ENCODE data around the gene ETV5.

ETV5 gene

DNA sequence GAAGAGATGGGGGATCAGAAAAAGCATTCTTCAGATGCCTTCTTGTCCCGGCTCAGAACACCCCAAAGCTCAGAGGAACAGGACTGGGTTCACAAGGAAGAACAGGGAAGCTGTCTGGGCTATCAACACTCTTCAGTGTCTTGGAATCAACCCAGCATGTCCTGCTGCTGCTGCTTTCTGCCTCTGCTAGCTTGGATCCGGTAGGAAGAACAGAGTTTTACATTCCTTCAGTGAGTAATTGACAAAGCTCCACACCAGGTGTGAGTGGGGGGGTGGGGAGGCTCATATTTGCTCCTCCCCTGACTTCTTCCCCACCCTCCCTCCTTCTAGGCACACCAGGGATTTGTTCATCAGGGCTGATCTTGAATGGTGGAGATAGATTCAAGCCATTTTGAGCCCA is 13.1 kb upstream of the ETV5 start:
- DNase-seq: no peak

DNA sequence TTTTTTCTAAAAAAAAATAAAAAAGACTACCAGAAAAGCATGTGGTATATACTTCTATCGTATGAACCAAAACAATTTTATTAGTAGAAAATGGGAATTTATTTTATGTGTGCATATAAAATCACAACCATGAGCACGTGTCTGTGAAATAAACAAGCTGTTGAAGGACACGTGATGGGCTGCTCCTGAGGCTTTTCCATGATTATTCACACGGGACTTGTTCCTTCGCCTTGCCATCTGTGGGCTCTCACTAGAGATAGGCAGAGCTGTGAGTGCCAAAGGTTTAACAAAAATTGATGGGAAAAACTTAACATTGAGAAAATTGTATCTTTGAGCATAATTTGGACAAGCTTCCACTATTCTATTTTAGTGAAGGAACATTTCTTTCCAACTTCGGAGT is 12.4 kb upstream of the ETV5 start:
- DNase-seq: no peak

DNA sequence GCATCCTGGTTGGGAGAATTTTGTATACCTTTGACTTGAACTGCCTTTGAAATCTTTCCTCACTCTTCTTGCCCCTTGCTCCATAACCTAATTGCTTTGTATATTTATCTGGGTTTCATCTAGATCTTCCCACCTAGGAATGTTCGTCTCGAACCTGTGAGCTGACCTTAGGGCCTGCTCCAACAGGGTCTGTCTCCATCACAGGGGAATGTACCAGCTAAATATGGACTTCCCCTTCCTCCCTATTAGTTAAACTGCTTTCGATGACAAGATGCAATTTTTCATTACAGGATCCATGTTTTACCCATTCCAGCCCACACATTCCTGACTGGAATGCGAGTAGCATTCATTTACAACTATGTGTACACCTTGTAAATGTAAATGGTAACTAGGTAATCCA is 10.6 kb upstream of the ETV5 start:
- no peak for DNase-seq

DNA sequence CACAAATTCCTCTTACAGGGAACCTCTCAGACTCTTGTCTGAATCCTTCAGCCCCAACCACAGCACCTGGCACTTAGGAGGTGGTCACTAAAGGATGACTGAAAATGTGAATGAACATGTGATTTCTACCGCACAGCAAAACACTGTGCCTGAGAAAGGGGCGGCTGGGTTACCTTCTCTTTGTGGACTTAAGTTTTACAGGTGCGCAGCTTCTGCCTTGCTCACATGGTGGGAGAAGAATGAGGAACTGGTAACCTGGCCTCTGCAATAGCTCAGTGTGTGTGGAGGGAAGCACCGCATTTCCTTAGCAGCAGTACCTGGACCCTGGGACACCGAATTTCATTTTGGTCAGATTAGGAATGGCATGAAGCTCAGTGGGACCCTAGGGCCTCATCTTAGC is 9.8 kb upstream of the ETV5 start:
- DNase-seq: no peak

DNA sequence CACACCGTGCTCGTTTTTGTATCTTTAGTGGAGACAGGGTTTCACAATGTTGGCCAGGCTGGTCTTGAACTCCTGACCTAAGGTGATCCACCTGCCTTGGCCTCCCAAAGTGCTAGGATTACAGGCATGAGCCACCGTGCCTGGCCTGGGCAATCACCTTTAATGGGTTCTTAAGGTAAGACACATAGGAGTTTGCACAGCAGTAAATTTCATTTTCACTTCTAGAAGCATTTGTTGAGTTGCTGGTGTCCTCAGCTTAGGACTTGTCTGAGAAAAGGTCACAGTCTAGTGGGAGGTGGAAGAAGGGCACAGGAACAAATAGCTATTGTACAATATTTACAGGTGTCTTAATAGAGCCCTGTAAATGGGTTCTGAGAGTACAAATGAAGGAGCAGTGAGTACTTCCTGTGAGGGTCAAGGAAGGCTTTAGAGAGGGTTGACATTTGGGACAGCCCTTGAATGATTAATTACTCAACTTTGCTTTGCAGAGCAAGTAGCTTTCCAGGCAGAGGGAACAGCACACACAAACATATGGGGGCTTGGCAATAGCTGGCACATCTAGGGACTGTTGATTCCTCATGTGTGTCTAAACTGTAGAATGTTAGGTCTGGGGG is 8.7 kb upstream of the ETV5 start:
- no peak for DNase-seq

DNA sequence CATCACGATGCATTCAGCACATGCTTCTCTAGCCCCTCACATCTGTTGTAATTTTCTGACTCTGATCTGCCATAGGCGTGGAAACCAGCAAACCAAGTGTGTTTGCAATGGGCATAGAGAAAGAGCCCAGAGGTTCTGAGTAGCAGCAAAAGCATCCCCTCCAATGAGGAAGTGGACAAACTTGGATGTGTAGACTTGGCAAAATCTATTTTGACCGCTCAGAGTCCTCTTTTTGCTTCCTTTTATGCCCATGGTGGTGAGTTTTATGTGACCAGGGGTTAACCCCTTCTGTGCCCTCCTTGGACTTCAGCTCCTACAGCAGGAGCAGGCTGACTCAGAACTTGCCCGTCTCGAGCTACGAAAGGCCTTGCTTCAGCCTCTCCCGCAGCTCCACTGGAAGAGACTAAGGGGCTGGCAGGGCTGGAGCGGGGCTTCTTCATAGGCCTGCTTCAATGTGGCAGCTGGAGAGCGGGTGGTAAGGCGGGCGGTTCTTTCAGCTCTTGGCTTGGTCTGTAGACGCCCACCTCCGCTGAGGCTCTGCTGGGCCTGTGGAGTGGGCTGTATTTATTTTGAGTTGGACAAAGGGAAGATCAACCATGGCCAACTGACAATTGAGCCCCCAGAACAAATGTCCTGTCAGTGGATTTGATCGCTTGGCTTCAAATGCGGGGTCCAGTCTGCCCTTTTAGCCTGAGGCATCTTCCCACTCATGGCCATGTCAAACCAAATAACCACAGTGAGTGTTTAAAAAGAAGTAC is 6.5 kb upstream of the ETV5 start:
- no peak for DNase-seq

DNA sequence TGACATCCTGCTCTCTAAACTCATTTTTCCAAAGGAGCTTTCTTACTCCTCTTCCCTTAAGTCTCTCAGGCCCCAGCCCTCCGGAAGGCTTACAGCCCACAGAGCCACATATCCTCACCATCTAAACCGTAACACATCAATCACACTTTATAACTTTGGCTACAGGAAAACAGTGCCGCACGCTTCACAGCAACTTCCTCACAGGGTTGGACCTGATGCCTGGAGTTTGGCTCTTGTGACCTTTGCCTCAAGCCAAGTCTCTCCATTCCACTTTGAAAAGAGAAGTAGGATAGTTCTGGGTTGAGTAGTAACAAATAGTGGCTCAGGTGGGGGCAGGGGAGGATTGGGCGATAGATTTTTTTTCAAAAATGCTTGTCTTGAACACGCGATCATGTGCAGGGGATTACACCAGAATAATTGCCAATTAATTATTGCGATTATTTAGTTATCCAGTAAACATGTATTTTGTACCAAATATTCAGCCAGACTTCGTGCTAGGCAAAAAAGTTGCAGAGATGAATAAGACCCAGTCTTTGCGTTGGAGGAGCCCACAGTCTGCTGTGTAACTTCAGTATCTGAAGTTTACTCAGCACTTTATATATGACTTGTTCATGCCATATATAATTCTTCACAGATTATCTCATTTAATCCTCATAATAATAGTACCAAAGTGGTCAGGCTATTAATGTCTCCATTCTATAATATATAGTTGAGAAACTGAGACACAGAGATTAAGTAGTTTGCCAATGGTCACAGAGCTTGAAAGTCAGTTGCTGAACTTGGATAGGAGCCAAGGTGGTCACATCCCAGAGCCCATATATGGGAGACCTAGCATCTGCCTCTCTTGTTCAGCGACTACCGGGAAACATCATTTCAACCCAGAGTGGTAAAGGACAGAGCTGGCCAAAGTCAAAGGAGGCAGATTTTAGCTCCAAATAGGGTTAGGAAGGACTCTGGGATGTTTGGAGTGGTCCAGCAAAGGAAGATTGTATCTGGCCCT is 2.4 kb upstream of the ETV5 start:
- DNase-seq: no peak

DNA sequence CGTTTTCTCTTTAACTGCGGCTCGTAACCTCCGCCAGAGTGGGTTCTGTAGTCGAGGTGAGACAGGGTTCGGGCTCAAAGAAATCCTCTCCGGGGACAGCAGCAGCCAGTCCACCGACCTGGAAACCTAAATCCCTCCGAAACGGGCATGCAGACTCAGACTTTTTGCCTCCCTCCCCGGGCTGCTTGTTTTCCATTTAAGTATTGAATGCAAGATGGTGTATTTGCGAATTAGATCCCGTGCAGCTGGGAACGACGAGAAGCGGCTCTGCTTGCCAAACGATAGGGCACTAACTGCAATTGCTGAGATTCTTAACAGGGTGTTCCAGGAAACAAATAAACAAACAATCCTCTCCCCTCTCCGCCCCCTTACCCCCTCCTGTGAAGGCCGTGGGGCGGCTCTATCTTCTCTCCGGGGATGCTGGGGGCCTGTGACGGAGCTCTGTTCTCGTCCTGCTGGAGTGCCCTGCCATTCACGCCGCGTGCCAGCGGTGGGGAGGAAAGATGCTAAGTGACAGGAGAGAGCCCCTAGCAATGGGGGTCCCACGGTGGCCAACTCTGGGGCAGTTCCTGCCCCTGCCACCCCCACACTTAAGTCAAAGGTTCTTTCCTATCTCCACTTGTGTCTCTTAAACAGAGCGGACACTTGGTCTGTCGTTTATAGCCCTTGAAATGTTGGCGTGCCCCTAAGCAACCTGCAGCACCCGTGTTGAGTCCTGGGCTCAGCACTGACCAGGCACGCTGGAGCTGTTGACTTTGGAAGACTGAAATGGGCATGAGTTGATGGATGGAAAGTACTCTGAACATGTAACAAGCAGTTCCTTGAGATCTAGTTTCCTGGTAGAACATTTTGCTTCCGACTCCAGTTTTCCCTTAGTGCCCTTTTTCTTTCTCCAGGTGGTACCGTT is 1.3 kb upstream of the ETV5 start:
- no peak for DNase-seq

DNA sequence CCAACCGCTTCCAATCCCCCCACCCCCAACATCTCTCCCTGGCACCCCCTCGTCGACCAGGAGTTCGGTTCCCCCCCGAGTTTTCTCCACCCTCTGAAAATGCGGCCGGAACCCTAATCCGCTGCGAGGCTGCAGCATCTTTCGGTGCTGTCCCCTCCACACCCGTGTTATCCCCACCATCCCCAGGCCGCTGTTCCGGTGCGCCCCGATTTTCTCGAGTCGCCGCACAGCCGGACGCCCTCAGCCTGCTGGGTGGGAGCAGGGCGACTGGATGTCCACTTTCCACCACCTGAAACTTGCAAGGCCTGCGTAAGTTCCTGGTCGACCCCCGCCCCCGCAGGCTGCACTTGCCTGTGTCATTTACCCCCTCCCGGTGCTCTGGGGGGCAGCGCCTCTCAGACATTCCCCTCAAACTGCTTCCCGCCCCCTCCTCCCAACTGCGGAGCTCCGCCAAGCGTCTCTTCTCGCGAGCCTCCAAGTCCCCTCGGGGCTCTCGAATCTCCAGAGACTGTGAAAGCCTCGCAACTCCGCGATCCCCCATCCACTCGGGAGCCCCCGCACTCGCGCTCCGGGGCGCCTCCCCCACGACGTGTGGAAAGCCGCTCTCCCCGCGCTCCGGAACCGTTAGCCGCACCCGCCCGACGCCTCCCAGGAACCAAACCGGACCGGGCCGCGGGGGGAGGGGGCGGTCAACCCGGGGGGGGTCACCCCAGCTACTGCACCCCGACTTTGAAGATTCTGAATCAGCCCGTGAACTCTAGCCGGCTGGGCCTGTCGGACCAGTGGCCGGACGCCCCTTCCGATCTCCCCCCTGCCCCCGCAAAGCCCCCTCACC is 566 bp downstream of the ETV5 start:
- DNase-seq: peak; percentile 74

- peak; percentile 74 for DNase-seq
Observed at GRCh38 chr3:186107215-186108105, 1.4 kb downstream of the ETV5 start.

DNA sequence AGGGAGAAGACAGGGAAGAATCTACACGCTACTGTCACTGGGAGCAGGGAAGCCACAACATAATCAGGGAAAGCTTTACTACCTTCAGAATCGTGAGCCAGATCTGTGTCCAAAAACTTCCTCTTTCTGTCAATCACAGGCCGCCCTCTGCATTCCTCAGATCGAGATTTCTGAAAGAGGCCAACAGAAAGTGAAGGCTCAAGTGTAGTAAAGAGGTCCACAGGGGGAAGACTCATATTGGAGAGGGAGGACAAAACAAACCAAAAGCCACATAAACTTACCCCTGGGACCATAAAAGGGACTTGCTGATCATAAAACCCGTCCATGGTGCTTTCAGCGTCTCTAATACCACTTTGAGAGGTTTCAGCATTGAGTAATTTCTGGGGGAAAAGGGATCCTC is 3.3 kb downstream of the ETV5 start:
- DNase-seq: no peak

GRCh38 chr3:186102687-186103086 is 6.2 kb downstream of the ETV5 start:
- no peak for DNase-seq

GRCh38 chr3:186100398-186100797 is 8.5 kb downstream of the ETV5 start:
- no peak for DNase-seq

- DNase-seq: no peak
Observed at GRCh38 chr3:186099178-186099577, 9.7 kb downstream of the ETV5 start.

DNA sequence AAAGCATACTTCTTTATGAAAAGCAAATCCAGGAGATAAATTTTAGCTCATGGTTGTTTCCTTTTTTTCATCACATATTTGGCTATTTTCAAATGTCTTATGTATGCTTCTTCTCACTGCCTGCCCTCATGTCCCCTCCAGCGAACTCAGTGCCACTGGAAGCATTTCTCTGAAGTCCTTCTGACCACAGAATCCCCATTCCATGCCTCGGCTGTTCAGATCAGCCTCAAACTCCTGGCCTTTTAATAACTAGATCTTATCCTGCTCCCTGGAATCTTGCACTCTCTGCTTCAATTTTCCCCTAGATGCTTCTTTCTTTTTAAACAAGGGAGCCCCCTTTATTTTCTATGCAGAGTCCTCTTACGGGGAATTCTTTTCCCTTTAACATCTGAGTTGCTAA is 10.1 kb downstream of the ETV5 start:
- no peak for DNase-seq

DNA sequence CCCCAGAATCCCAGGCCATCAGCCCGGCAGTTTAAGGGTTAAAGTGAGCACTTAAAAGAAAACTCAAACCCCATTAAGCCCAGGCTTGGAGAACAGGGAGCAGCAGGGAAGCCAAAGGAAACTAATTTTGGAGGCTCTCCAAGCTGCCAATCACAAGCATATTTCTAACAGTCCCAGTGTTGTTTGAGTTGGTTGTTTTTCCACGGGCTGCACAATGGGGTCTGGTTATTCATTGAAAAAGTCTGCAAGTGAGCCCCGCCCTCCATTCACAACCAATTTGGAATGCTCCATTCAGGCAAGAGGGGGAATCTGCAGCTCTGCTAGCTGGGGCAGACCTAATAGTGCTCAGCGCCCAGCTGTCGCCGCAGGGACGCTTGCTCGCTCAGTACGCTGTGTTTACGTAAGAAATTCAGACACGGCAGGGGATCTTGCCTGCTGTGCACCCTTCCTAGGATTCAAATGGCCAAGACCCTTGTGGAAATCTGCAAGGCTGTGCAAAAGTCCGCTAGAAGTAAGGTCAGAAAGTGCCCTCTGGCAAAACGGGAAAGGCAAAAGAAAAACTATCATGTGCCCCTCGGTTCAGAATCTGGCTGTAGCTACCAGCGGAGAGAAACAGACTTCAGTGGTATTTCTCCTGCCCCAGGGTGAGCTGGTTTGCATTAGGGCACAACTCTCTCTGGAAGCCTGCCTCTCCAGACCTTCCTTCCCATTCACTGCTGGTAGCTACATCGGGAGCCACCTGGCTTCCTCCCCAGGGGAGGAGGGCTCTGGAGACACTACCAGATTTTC is 11.0 kb downstream of the ETV5 start:
- DNase-seq: no peak

DNA sequence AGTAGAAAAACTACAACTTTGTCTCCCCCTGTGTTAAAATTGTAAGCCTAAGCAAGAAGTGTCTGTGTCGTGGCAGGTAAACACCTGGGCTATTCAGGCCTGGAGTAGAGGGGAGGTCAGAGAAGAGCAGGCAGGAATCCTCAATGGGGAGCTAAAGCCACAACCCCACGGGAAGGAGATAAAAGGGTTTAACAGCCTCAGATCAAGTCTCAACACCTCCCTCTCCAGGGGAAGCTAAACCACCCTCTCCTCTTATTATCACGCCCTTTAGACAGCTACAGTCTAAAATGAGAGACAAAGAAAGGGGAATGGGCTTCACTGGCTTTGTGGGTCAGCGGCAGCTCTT is 11.6 kb downstream of the ETV5 start:
- DNase-seq: no peak

DNA sequence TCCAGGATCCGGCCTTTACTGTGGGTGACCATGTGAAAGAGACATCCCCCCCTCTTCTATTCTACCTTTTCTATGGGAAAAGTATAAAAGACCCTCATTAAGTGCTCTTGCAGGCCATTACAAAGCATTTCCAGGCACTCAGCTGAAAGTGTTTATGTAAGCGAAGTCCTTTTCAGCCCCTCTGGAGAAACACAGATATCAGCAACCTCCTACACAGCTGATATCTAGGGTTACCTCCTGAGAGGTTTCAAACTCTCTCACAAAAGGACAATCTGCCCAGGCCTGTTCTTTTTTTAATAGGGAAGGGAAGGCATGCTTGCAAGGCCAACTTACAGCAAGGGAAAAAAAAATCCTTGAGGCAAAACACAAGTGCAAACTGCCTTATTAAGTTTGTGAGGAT is 12.6 kb downstream of the ETV5 start:
- no peak for DNase-seq

GRCh38 chr3:186095561-186096081 is 13.3 kb downstream of the ETV5 start:
- no peak for DNase-seq

Data from NCI-H226 (cell line).